ENCODE results near the gene ARHGAP15.

ARHGAP15 gene

DNA sequence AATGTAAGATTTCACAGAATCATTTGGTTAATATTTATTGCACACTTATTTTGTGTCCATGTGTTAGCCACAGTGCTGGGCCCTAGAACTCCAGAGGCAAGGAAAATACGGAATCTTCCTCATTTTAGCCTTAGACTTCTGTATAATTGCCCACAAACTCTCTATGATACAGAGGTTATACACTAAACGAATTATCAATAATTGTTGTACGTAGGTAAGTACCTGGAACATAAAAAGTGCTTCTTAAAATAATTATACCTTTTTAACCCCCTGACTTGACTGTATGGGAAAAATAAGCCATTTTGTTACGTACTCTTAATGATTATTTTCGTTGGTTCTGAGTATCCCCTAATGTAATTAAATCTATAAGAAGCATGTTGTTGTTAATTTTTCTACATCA lies 119.4 kb downstream of the ARHGAP15 start:
- H3K36me3 ChIP-seq (ENCODE audit: insufficient read depth, low read length) = peaks cover 11% of the 10 kb centered on the region; the same call in 1 of the 2 replicates
- H3K4me2 ChIP-seq (ENCODE audit: low read length) = no peak overlapping the region
- H3K9me2 ChIP-seq (ENCODE audit: low read depth, low read length) = no peaks in the 10 kb centered on the region
- no peaks in the 10 kb centered on the region for H3K9me3 ChIP-seq (ENCODE audit: low read length)
- no peak overlapping the region for H3K27ac ChIP-seq (ENCODE audit: low read depth, low read length, poor library complexity, severe bottlenecking)
- no peaks in the 10 kb centered on the region for H3K79me2 ChIP-seq (ENCODE audit: insufficient read depth, low read length)
- no peaks in the 10 kb centered on the region for H3K27me3 ChIP-seq (ENCODE audit: insufficient read depth, low read length)
- H2AFZ ChIP-seq (ENCODE audit: low read length) = no peak overlapping the region
- no peak overlapping the region for H3K4me3 ChIP-seq (ENCODE audit: low read depth, low read length, poor library complexity, severe bottlenecking)
- no peaks in the 10 kb centered on the region for H3K4me1 ChIP-seq (ENCODE audit: insufficient read depth, low read length, severe bottlenecking)
- no peak overlapping the region for H3K9ac ChIP-seq (ENCODE audit: low read length)
- H4K20me1 ChIP-seq (ENCODE audit: insufficient read depth, low read length) = no peaks in the 10 kb centered on the region
- no peaks in the 10 kb centered on the region for H3F3A ChIP-seq (ENCODE audit: insufficient read depth, low read length)
- no peak for TF ChIP-seq CTCF (IDR thresholded peaks at IDR 0.05; ENCODE audit: low read length)
- no peak for TF ChIP-seq EZH2 (IDR thresholded peaks at IDR 0.05; ENCODE audit: borderline replicate concordance, low read length)

DNA sequence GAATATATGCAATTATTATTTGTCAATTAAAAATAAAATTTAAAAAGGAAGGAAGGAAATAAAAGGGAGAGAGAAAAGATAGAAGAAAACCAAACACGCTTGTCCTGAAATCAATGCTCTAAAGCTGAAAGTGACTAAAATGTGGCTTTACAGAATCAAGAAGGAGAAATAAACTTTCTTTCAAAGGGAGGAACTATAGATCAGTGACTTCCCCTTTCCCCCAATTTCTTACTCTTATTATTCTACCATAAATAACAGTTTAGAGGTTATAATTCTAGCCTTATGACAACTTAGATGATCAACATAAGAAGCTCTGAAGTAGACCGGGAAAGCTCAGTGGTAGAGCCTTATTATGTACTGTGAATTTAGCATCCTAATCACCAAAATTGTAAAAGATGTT lies 122.5 kb downstream of the ARHGAP15 start:
- TF ChIP-seq EZH2 (IDR thresholded peaks at IDR 0.05; ENCODE audit: borderline replicate concordance, low read length) (no peak), CTCF (IDR thresholded peaks at IDR 0.05; ENCODE audit: low read length) (no peak)
- H3K4me2 ChIP-seq (ENCODE audit: low read length) = no peak overlapping the region
- H3K36me3 ChIP-seq (ENCODE audit: insufficient read depth, low read length) = peaks cover 14% of the 10 kb centered on the region; the same call in 1 of the 2 replicates
- H3K4me3 ChIP-seq (ENCODE audit: low read depth, low read length, poor library complexity, severe bottlenecking) = no peak overlapping the region
- no peaks in the 10 kb centered on the region for H3K79me2 ChIP-seq (ENCODE audit: insufficient read depth, low read length)
- H3F3A ChIP-seq (ENCODE audit: insufficient read depth, low read length) = no peaks in the 10 kb centered on the region
- H3K27ac ChIP-seq (ENCODE audit: low read depth, low read length, poor library complexity, severe bottlenecking) = no peak overlapping the region
- H3K27me3 ChIP-seq (ENCODE audit: insufficient read depth, low read length) = no peaks in the 10 kb centered on the region
- H2AFZ ChIP-seq (ENCODE audit: low read length) = no peak overlapping the region
- H3K9me3 ChIP-seq (ENCODE audit: low read length) = no peaks in the 10 kb centered on the region
- no peaks in the 10 kb centered on the region for H4K20me1 ChIP-seq (ENCODE audit: insufficient read depth, low read length)
- H3K4me1 ChIP-seq (ENCODE audit: insufficient read depth, low read length, severe bottlenecking) = peaks cover 13% of the 10 kb centered on the region
- H3K9ac ChIP-seq (ENCODE audit: low read length) = no peak overlapping the region
- no peaks in the 10 kb centered on the region for H3K9me2 ChIP-seq (ENCODE audit: low read depth, low read length)

- Histone ChIP-seq H3K27ac (ENCODE audit: low read depth, low read length, poor library complexity, severe bottlenecking) (no peak overlapping the region), H2AFZ (ENCODE audit: low read length) (no peak overlapping the region), H3K79me2 (ENCODE audit: insufficient read depth, low read length) (no peaks in the 10 kb centered on the region), H4K20me1 (ENCODE audit: insufficient read depth, low read length) (no peaks in the 10 kb centered on the region), H3F3A (ENCODE audit: insufficient read depth, low read length) (no peaks in the 10 kb centered on the region; the same call in 1 of the 2 replicates), H3K4me3 (ENCODE audit: low read depth, low read length, poor library complexity, severe bottlenecking) (no peak overlapping the region), H3K9ac (ENCODE audit: low read length) (no peak overlapping the region), H3K4me1 (ENCODE audit: insufficient read depth, low read length, severe bottlenecking) (peaks cover 14% of the 10 kb centered on the region), H3K27me3 (ENCODE audit: insufficient read depth, low read length) (no peaks in the 10 kb centered on the region), H3K9me2 (ENCODE audit: low read depth, low read length) (no peaks in the 10 kb centered on the region), H3K4me2 (ENCODE audit: low read length) (no peak overlapping the region), H3K9me3 (ENCODE audit: low read length) (no peaks in the 10 kb centered on the region), H3K36me3 (ENCODE audit: insufficient read depth, low read length) (peaks cover 14% of the 10 kb centered on the region; the same call in 1 of the 2 replicates)
- TF ChIP-seq EZH2 (IDR thresholded peaks at IDR 0.05; ENCODE audit: borderline replicate concordance, low read length) (no peak), CTCF (IDR thresholded peaks at IDR 0.05; ENCODE audit: low read length) (no peak)
These were observed 123.1 kb downstream of the ARHGAP15 start for GRCh38 chr2:143252138-143252907.
